HepG2 (cell line): ENCODE data around the gene DTX4. TPM values are rescaled to one million over a fixed set of nuclear protein-coding genes. Genes with fewer than 3 reads are reported as not detected.

Source experiments
- ATAC-seq: fragments of 200-7000 bp; cut with Tn5 transposase; 3 replicates; pipeline ENCODE4 v1.9.1; 2020; ENCODE audit warnings: mild to moderate bottlenecking, moderate library complexity
- BruUV-seq: library from RNA; stranded (reverse); fragments of 400-500 nt; replicated peaks from 2 replicates; lab custom pipeline; 2021; lab: Mats Ljungman, UMichigan
- CTCF ChIA-PET: fragments of 300-600 bp; formaldehyde crosslinking; extraction: SDS; loops from one replicate; lab custom pipeline; 2021; ENCODE audit warnings: low total read pairs, inconsistent platforms, low intra/inter-chr PET ratio; lab: Yijun Ruan, JAX
- POLR2A ChIA-PET: fragments of 350-600 bp; sonication (Branson Sonifier 250); formaldehyde crosslinking; loops from one replicate; lab custom pipeline; 2020; ENCODE audit warnings: antibody characterized with exemption, inconsistent platforms; lab: Yijun Ruan, JAX
- DNase-seq: peaks from one replicate; pipeline ENCODE4 v3.0.0-alpha.2; 2015; ENCODE audit warnings: low spot score
- FAIRE-seq: peaks from 3 replicates; lab custom pipeline; 2011; peaks lifted over from hg19 to GRCh38; lab: Jason Lieb, UNC
- H2AFZ ChIP-seq: one replicate; pipeline ENCODE4 v1.6.1; 2011; ENCODE audit warnings: low read length, inconsistent platforms
- H3K27ac ChIP-seq: fragments of 300-600 bp; 3 replicates; pipeline ENCODE4 v1.8.0; 2011; ENCODE audit warnings: mixed run types, mild to moderate bottlenecking, mixed read lengths, low read length, inconsistent platforms; ENCODE audit not compliant: insufficient read depth; ENCODE audit errors: extremely low read length
- H3K27me3 ChIP-seq, 2 experiments: fragments of 200-600 bp in 1 of 2; 2 replicates in 1 of 2; 3 replicates in 1 of 2; pipeline versions ENCODE4 v1.6.0 to v1.8.0; 2011; ENCODE audit warnings: low read length in 2 of 2, mild to moderate bottlenecking in 2 of 2, moderate library complexity in 2 of 2, inconsistent platforms in 1 of 2; ENCODE audit not compliant: insufficient read depth in 2 of 2, control insufficient read depth in 1 of 2
- H3K36me3 ChIP-seq, 2 experiments: fragments of 200-600 bp in 1 of 2; replicated peaks in 1 of 2; 2 replicates in 1 of 2; 3 replicates in 1 of 2; pipeline versions ENCODE4 v1.5.1 to v1.8.0; 2011; ENCODE audit warnings: low read length in 2 of 2, inconsistent platforms in 1 of 2; ENCODE audit not compliant: insufficient read depth in 2 of 2, control insufficient read depth in 1 of 2
- H3K4me1 ChIP-seq: 2 replicates; pipeline ENCODE4 v1.5.1; 2012; ENCODE audit warnings: low read length, inconsistent platforms; ENCODE audit not compliant: insufficient read depth
- H3K4me2 ChIP-seq: 2 replicates; pipeline ENCODE4 v1.6.0; 2011; ENCODE audit warnings: low read depth, low read length, inconsistent platforms
- H3K4me3 ChIP-seq, 3 experiments: fragments of 200-600 bp in 1 of 3; sonication (generic), shearing (Covaris generic) in 1 of 3; replicated peaks in 1 of 3; 2 replicates each; pipeline ENCODE4 v1.5.1; 2011 to 2016; ENCODE audit warnings: low read length in 3 of 3, inconsistent platforms in 2 of 3, low read depth in 2 of 3, mild to moderate bottlenecking in 2 of 3, control low read depth in 1 of 3, mixed read lengths in 1 of 3; ENCODE audit not compliant: insufficient read depth in 1 of 3
- H3K79me2 ChIP-seq: one replicate; pipeline ENCODE4 v1.6.1; 2011; ENCODE audit warnings: low read length, inconsistent platforms; ENCODE audit not compliant: insufficient read depth
- H3K9ac ChIP-seq: 2 replicates; pipeline ENCODE4 v1.6.0; 2011; ENCODE audit warnings: mild to moderate bottlenecking, low read depth, low read length, inconsistent platforms; ENCODE audit not compliant: insufficient read depth
- H3K9me3 ChIP-seq: 2 replicates; pipeline ENCODE4 v1.5.1; 2012; ENCODE audit warnings: mild to moderate bottlenecking, low read length
- H4K20me1 ChIP-seq: 2 replicates; pipeline ENCODE4 v1.6.0; 2011; ENCODE audit warnings: inconsistent platforms, mild to moderate bottlenecking, low read length, moderate library complexity; ENCODE audit not compliant: insufficient read depth
- AKAP8 ChIP-seq: sonication (generic); formaldehyde crosslinking; IDR thresholded peaks from 2 replicates; pipeline ENCODE4 v1.5.1; 2020; ENCODE audit warnings: mild to moderate bottlenecking, missing genetic modification reagents
- FOXK1 ChIP-seq: sonication (generic); formaldehyde crosslinking; IDR thresholded peaks from 2 replicates; pipeline ENCODE4 v1.4.0; 2020; ENCODE audit warnings: low read depth, missing genetic modification reagents, borderline replicate concordance
- FOXK2 ChIP-seq: fragments of 450-650 bp; IDR thresholded peaks from 2 replicates; pipeline ENCODE4 v1.6.1; 2016
- JUN ChIP-seq: sonication (generic); formaldehyde crosslinking; IDR thresholded peaks from 2 replicates; pipeline ENCODE4 v1.4.0; 2020; ENCODE audit warnings: mild to moderate bottlenecking, missing genetic modification reagents
- MIER2 ChIP-seq: IDR thresholded peaks from 2 replicates; pipeline ENCODE4 v1.6.1; 2016; ENCODE audit warnings: missing biosample characterization, missing genetic modification reagents
- SP5 ChIP-seq: IDR thresholded peaks from 2 replicates; pipeline ENCODE4 v1.6.1; 2016; ENCODE audit warnings: low read depth, borderline replicate concordance
- SRF ChIP-seq: IDR thresholded peaks from 2 replicates; pipeline ENCODE4 v1.6.1; 2011; ENCODE audit warnings: mild to moderate bottlenecking, low read depth, low read length, moderate library complexity
- ZBTB37 ChIP-seq: sonication (generic); formaldehyde crosslinking; IDR thresholded peaks from 2 replicates; pipeline ENCODE4 v1.4.0; 2020; ENCODE audit warnings: mild to moderate bottlenecking, missing genetic modification reagents
- ZMYM4 ChIP-seq: sonication (generic); formaldehyde crosslinking; IDR thresholded peaks from 2 replicates; pipeline ENCODE4 v1.8.1; 2023; ENCODE audit warnings: mild to moderate bottlenecking, missing genetic modification reagents
- ZNF382 ChIP-seq: sonication (generic); formaldehyde crosslinking; IDR thresholded peaks from 2 replicates; pipeline ENCODE4 v1.5.0; 2020; ENCODE audit warnings: missing genetic modification reagents, mild to moderate bottlenecking, borderline replicate concordance
- ZNF510 ChIP-seq: sonication (generic); formaldehyde crosslinking; IDR thresholded peaks from 2 replicates; pipeline ENCODE4 v1.4.0; 2020; ENCODE audit warnings: low read depth, mild to moderate bottlenecking, missing genetic modification reagents
- ZNF530 ChIP-seq: sonication (generic); formaldehyde crosslinking; IDR thresholded peaks from 2 replicates; pipeline ENCODE4 v1.5.0; 2020; ENCODE audit warnings: low read depth, mild to moderate bottlenecking, missing genetic modification reagents
- WGBS: methylation state at CpG from one replicate; pipeline ENCODE4 v1.1.6; 2017; ENCODE audit warnings: low lambda C conversion rate; 5-methylcytosine and 5-hydroxymethylcytosine counted together
- in situ Hi-C: cut with HindIII; loops from 2 replicates; pipeline ENCODE4 v1.10.0; 2017; ENCODE audit warnings: low pct_unique_long_range_greater_than_20kb; ENCODE audit not compliant: extremely low pct_ligation_motif_present
- intact Hi-C: fragments of 100-400 bp; cut with micrococcal nuclease; formaldehyde crosslinking; loops from one replicate; pipeline ENCODE4 v1.10.0; 2022; ENCODE audit not compliant: unreplicated experiment
- polyA plus RNA-seq, 8 experiments: library from polyadenylated mRNA; depleted of rRNA in 3 of 8; stranded (reverse) in 7 of 8; unstranded in 1 of 8; fragments of >200 nt; fragmentation: Illumina TruSeq in 4 of 8; extraction: Trizol in 4 of 8; gene quantifications; 2 replicates each; pipeline versions ENCODE4 v1.2.1 to v1.2.3, GENCODE V29; 2011 to 2016; ENCODE audit warnings: low read depth in 4 of 8, missing spikeins in 1 of 8, mixed read lengths in 1 of 8; ENCODE audit not compliant: insufficient read depth in 1 of 8
- total RNA-seq, 5 experiments: library from RNA; depleted of rRNA; stranded (reverse); fragments of >200 nt; fragmentation: Illumina TruSeq; extraction: Trizol; gene quantifications; 2 replicates each; pipeline ENCODE4 v1.2.3, GENCODE V29; 2016; ENCODE audit warnings: low read depth in 1 of 5
- TF ChIP-seq, protein P1 (sequence below): sonication (generic); formaldehyde crosslinking; IDR thresholded peaks from 2 replicates; pipeline ENCODE4 v1.4.0; 2020; ENCODE audit warnings: missing genetic modification reagents
- TF ChIP-seq, protein P2 (sequence below): IDR thresholded peaks from 2 replicates; pipeline ENCODE4 v1.6.1; 2012; ENCODE audit warnings: low read depth, low read length, improper control_type of control experiment
- TF ChIP-seq, protein P3 (sequence below): sonication (generic); formaldehyde crosslinking; IDR thresholded peaks from 2 replicates; pipeline ENCODE4 v1.5.0; 2020; ENCODE audit warnings: mild to moderate bottlenecking, missing genetic modification reagents

The DTX4 gene
- total and polyA plus RNA-seq, 2 of the 13 experiments (the other 11 are each of a cell fraction or from before 2014, with no cell fraction given): 0.67 to 5.6 TPM

DNA sequence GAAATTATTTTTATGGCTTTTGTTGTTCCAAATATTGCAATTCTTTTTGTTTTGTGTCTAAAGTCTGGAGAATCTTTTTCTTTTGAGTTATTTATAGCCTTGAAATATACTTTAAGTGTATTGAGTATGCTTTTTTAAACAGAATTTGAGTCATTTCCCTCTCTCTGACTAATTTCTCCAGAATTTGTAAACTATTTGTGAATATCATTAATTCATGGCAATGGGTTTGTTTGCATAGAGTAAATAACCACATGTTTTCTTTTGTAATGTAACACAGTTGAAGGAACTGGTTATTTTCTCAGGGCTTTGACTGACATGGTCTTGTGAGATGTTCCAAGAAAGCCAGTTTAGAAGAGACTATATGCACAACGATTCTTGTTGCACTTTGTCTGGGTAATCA lies 71.7 kb downstream of the DTX4 start (continued):
- TF ChIP-seq ZMYM4 (CRISPR knock-in tag) (no peak), JUN (CRISPR knock-in tag) (no peak), AKAP8 (CRISPR knock-in tag) (no peak), SP5 (CRISPR knock-in tag) (no peak), SRF (no peak), ZBTB37 (CRISPR knock-in tag) (no peak)
- TF ChIP-seq, protein P1, sequence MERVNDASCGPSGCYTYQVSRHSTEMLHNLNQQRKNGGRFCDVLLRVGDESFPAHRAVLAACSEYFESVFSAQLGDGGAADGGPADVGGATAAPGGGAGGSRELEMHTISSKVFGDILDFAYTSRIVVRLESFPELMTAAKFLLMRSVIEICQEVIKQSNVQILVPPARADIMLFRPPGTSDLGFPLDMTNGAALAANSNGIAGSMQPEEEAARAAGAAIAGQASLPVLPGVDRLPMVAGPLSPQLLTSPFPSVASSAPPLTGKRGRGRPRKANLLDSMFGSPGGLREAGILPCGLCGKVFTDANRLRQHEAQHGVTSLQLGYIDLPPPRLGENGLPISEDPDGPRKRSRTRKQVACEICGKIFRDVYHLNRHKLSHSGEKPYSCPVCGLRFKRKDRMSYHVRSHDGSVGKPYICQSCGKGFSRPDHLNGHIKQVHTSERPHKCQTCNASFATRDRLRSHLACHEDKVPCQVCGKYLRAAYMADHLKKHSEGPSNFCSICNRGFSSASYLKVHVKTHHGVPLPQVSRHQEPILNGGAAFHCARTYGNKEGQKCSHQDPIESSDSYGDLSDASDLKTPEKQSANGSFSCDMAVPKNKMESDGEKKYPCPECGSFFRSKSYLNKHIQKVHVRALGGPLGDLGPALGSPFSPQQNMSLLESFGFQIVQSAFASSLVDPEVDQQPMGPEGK (CRISPR knock-in tag): no peak

DNA sequence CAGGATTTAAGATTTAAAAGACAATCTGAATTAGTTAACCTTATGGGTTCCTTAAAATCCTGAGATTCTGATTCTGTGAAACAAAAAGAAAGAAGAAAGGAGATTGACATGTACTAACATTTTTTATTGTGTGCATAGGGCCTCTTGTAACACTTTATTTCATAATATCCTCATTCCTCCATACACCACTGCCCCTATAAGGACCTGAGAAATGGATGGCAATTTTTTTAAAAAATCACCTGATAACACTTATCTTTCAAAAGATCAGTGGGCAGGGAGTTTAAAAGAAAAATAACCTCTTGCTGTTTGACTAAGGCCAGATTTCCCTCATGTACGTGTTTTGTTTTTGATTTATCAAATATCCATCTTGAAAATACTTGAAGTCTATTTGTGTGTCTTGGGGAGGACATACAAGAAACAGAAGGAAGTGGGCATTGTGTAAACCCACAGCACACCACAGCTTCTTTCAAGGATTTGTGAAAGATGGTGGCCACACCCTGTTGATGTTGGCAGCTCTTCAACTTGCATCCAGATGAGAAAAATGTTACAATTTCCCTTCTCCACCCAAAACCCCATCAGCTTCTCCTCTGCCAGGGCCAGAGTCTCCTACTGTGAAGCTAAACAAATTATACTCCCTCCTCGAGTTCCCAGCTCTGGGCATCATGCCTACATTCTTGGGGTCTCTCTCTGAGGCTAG lies 75.7 kb downstream of the DTX4 start:
- no peak for ATAC-seq
- ChIA-PET CTCF (no interaction called here), POLR2A (no interaction called here)
- no peaks in the 10 kb centered on the region for H3K9me3 ChIP-seq
- intact Hi-C loops (no loop called here), in situ Hi-C loops (no loop called here)
- FAIRE-seq: no peak
- BruUV-seq: no TSS peak
- no peak for DNase-seq
- 0% methylated on average over 2 of the region's 2 CpGs for WGBS
- no peaks in the 10 kb centered on the region for H3K36me3 ChIP-seq
- no peaks in the 10 kb centered on the region for H4K20me1 ChIP-seq
- H3K79me2 ChIP-seq: no peaks in the 10 kb centered on the region
- H3K9ac ChIP-seq: no peak overlapping the region
- H2AFZ ChIP-seq: no peak overlapping the region
- H3K4me3 ChIP-seq: no peak overlapping the region
- H3K4me2 ChIP-seq: no peak overlapping the region
- H3K27ac ChIP-seq: no peak overlapping the region
- no peaks in the 10 kb centered on the region; a peak in 1 of 5 replicates for H3K27me3 ChIP-seq
- no peaks in the 10 kb centered on the region for H3K4me1 ChIP-seq
- TF ChIP-seq FOXK2 (no peak), ZNF530 (CRISPR knock-in tag) (no peak), MIER2 (CRISPR knock-in tag) (no peak), ZNF382 (no peak), FOXK1 (CRISPR knock-in tag) (no peak), ZNF510 (no peak)
- TF ChIP-seq, protein P2, sequence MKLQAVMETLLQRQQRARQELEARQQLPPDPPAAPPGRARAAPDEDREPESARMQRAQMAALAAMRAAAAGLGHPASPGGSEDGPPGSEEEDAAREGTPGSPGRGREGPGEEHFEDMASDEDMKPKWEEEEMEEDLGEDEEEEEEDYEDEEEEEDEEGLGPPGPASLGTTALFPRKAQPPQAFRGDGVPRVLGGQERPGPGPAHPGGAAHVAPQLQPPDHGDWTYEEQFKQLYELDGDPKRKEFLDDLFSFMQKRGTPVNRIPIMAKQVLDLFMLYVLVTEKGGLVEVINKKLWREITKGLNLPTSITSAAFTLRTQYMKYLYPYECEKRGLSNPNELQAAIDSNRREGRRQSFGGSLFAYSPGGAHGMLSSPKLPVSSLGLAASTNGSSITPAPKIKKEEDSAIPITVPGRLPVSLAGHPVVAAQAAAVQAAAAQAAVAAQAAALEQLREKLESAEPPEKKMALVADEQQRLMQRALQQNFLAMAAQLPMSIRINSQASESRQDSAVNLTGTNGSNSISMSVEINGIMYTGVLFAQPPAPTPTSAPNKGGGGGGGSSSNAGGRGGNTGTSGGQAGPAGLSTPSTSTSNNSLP: no peak
- TF ChIP-seq, protein P3, sequence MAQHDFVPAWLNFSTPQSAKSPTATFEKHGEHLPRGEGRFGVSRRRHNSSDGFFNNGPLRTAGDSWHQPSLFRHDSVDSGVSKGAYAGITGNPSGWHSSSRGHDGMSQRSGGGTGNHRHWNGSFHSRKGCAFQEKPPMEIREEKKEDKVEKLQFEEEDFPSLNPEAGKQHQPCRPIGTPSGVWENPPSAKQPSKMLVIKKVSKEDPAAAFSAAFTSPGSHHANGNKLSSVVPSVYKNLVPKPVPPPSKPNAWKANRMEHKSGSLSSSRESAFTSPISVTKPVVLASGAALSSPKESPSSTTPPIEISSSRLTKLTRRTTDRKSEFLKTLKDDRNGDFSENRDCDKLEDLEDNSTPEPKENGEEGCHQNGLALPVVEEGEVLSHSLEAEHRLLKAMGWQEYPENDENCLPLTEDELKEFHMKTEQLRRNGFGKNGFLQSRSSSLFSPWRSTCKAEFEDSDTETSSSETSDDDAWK (CRISPR knock-in tag): no peak
